HG03139 (cell line): Measurements from ENCODE around the gene GNPDA2.
"Not testable (repeated sequence)": the region's sequence is repeated elsewhere in the genome, so short reads cannot be mapped to it uniquely, and the experiment has no call there.

Experiments used
- ATAC-seq: cut with Tn5 transposase; IDR thresholded peaks from one replicate; pipeline ENCODE4 v1.9.1; 2021; ENCODE audit not compliant: unreplicated experiment

The GNPDA2 gene

GRCh38 chr4:44726038-44726871, at the start of gene GNPDA2:
Gene GNPDA2, minus strand, starts transcription at chr4:44726556. Its CDS starts 4,349 bp downstream, at chr4:44722207.
- ATAC-seq: peak; percentile 94

GRCh38 chr4:44772340-44772739, 46.0 kb upstream of the GNPDA2 start:
- no peak for ATAC-seq

GRCh38 chr4:44771789-44772188, 45.4 kb upstream of the GNPDA2 start:
- ATAC-seq: no peak

- no peak for ATAC-seq
Observed at GRCh38 chr4:44766453-44766852, 40.1 kb upstream of the GNPDA2 start.

GRCh38 chr4:44765116-44765515, 38.8 kb upstream of the GNPDA2 start:
- no peak for ATAC-seq

GRCh38 chr4:44761306-44761705, 35.0 kb upstream of the GNPDA2 start:
- ATAC-seq: no peak

- no peak for ATAC-seq
Observed at GRCh38 chr4:44760142-44760898, 34.0 kb upstream of the GNPDA2 start.

- ATAC-seq: no peak
Observed at GRCh38 chr4:44756559-44756958, 30.2 kb upstream of the GNPDA2 start.

GRCh38 chr4:44740201-44740600, 13.8 kb upstream of the GNPDA2 start:
- no peak for ATAC-seq

- peak; percentile 69 for ATAC-seq
Observed at GRCh38 chr4:44738615-44739014, 12.3 kb upstream of the GNPDA2 start.

- ATAC-seq: no peak
Observed at GRCh38 chr4:44736900-44737299, 10.5 kb upstream of the GNPDA2 start.

- not testable (repeated sequence) for ATAC-seq
Observed at GRCh38 chr4:44728694-44729093, 2.3 kb upstream of the GNPDA2 start.

- no peak for ATAC-seq
Observed at GRCh38 chr4:44727471-44727870, 1.1 kb upstream of the GNPDA2 start.

- ATAC-seq: peak; percentile 1
Observed at GRCh38 chr4:44725726-44726037, 674 bp downstream of the GNPDA2 start.

GRCh38 chr4:44725166-44725565, 1.2 kb downstream of the GNPDA2 start:
- ATAC-seq: no peak

- no peak for ATAC-seq
Observed at GRCh38 chr4:44722001-44722400, 4.4 kb downstream of the GNPDA2 start.

GRCh38 chr4:44720371-44720770, 6.0 kb downstream of the GNPDA2 start:
- no peak for ATAC-seq

- no peak for ATAC-seq
Observed at GRCh38 chr4:44716597-44716996, 9.8 kb downstream of the GNPDA2 start.

- ATAC-seq: no peak
Observed at GRCh38 chr4:44713125-44713524, 13.2 kb downstream of the GNPDA2 start.

GRCh38 chr4:44704673-44705072, 21.7 kb downstream of the GNPDA2 start:
- no peak for ATAC-seq

- no peak for ATAC-seq
Observed at GRCh38 chr4:44701037-44701436, 25.3 kb downstream of the GNPDA2 start.

GRCh38 chr4:44700427-44700826, 25.9 kb downstream of the GNPDA2 start:
- ATAC-seq: no peak
